ENCODE measurements around the gene PCBP3.

Gene PCBP3

DNA sequence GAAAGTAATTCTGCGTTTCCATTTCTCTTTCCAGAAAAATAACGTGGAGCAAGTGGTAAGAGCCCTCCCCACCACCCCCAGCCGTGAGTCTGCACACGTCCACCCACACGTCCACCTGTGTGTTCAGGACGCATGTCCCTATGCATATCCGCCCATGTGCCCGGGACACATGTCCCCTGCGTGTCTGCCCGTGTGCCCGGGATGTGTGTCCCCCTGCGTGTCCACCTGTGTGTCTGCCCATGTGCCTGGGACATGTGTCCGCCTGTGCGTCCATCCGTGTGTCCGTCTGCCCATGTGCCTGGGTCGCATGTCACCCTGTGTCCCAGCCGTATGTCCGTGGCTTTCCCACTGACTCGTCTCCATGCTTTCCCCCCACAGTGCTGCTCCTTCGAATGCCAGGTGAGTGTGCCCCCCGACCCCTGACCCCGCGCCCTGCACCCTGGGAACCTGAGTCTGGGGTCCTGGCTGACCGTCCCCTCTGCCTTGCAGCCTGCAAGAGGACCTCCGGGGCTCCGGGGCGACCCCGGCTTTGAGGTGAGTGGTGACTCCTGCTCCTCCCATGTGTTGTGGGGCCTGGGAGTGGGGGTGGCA is 343.7 kb downstream of the PCBP3 start:
- Histone ChIP-seq H2AFZ (ENCODE audit: low read length) (no peak overlapping the region), H4K20me1 (ENCODE audit: insufficient read depth, low read length) (no peaks in the 10 kb centered on the region), H3K9me3 (replicated peaks; ENCODE audit: insufficient read depth, low read length) (no peaks in the 10 kb centered on the region), H3K9me2 (replicated peaks; ENCODE audit: insufficient read depth, low read length) (no peaks in the 10 kb centered on the region), H3K27ac (ENCODE audit: low read length) (no peak overlapping the region), H3K4me2 (ENCODE audit: low read depth, low read length) (no peak overlapping the region), H3K4me3 (ENCODE audit: low read length) (no peak overlapping the region), H3K9ac (ENCODE audit: low read length) (no peak overlapping the region), H3F3A (ENCODE audit: insufficient read depth, low read length) (no peaks in the 10 kb centered on the region), H3K27me3 (replicated peaks; ENCODE audit: insufficient read depth, low read length) (peaks cover 75% of the 10 kb centered on the region), H3K4me1 (ENCODE audit: low read length) (no peaks in the 10 kb centered on the region), H3K79me2 (ENCODE audit: low read length) (no peaks in the 10 kb centered on the region), H3K36me3 (replicated peaks; ENCODE audit: insufficient read depth, low read length) (no peaks in the 10 kb centered on the region)
- no peak for TF ChIP-seq EZH2phosphoT487 (IDR thresholded peaks at IDR 0.05; ENCODE audit: low read length)
- no peak for TF ChIP-seq EZH2 (optimal IDR thresholded peaks at IDR 0.05; ENCODE audit: low read depth, low read length)
- TF ChIP-seq, protein P1, sequence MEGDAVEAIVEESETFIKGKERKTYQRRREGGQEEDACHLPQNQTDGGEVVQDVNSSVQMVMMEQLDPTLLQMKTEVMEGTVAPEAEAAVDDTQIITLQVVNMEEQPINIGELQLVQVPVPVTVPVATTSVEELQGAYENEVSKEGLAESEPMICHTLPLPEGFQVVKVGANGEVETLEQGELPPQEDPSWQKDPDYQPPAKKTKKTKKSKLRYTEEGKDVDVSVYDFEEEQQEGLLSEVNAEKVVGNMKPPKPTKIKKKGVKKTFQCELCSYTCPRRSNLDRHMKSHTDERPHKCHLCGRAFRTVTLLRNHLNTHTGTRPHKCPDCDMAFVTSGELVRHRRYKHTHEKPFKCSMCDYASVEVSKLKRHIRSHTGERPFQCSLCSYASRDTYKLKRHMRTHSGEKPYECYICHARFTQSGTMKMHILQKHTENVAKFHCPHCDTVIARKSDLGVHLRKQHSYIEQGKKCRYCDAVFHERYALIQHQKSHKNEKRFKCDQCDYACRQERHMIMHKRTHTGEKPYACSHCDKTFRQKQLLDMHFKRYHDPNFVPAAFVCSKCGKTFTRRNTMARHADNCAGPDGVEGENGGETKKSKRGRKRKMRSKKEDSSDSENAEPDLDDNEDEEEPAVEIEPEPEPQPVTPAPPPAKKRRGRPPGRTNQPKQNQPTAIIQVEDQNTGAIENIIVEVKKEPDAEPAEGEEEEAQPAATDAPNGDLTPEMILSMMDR (IDR thresholded peaks at IDR 0.05; ENCODE audit: low read length): no peak
- DNase-seq: no peak

DNA sequence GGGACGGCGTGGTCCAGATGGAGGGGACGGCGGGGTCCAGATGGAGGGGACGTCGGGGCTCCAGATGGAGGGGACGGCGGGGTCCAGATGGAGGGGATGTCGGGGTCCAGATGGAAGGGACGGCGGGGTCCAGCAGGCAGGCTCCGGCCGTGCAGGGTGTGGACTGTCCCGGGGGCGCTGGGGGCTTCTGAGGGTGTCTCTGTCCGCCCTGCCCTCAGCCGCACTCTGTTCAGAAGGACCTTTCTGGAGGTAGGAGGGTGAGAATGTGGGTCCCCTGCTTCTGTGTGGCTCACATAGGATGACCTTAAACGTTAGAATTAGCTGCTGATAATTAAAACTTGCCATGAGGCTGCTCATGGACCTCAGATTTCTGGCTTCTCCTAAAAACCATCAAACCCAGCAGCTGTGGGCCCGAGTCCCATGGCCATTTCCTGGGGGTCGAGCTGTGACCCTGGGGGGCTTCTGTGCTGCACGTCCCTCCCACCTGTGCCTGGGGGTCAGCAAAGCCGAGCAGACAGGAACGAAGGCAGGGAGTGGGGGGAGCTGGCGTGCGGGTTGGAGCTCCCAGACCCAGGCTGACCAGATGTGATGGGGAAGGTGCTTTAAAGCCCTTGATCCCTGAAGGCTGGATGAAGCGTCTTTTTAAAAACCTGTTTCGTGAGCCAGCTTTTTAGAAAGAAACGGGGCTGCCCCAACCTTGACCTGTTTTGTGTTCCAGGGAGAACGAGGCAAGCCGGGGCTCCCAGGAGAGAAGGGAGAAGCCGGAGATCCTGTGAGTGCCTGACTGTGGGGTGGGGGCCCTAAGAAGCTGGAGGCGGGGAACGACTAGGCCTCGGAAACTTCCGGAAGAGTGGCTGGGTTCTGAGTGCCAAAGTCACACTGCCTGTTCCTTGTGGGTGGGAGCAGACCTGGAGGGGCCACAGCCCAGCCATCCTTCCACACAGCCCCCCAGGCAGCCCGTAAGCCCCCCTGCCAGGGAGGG is 345.1 kb downstream of the PCBP3 start:
- Histone ChIP-seq H3K9ac (ENCODE audit: low read length) (no peak overlapping the region), H3K9me3 (replicated peaks; ENCODE audit: insufficient read depth, low read length) (no peaks in the 10 kb centered on the region), H3K27ac (ENCODE audit: low read length) (no peak overlapping the region), H3K36me3 (replicated peaks; ENCODE audit: insufficient read depth, low read length) (no peaks in the 10 kb centered on the region), H3K9me2 (replicated peaks; ENCODE audit: insufficient read depth, low read length) (no peaks in the 10 kb centered on the region), H4K20me1 (ENCODE audit: insufficient read depth, low read length) (no peaks in the 10 kb centered on the region), H3K4me2 (ENCODE audit: low read depth, low read length) (no peak overlapping the region), H3K4me1 (ENCODE audit: low read length) (no peaks in the 10 kb centered on the region), H3K27me3 (replicated peaks; ENCODE audit: insufficient read depth, low read length) (peaks cover 85% of the 10 kb centered on the region), H3F3A (ENCODE audit: insufficient read depth, low read length) (no peaks in the 10 kb centered on the region), H3K79me2 (ENCODE audit: low read length) (no peaks in the 10 kb centered on the region), H2AFZ (ENCODE audit: low read length) (no peak overlapping the region), H3K4me3 (ENCODE audit: low read length) (no peak overlapping the region)
- TF ChIP-seq EZH2phosphoT487 (IDR thresholded peaks at IDR 0.05; ENCODE audit: low read length) (no peak), EZH2 (optimal IDR thresholded peaks at IDR 0.05; ENCODE audit: low read depth, low read length) (no peak)
- TF ChIP-seq, protein P1 (IDR thresholded peaks at IDR 0.05; ENCODE audit: low read length): no peak
- DNase-seq: no peak

DNA sequence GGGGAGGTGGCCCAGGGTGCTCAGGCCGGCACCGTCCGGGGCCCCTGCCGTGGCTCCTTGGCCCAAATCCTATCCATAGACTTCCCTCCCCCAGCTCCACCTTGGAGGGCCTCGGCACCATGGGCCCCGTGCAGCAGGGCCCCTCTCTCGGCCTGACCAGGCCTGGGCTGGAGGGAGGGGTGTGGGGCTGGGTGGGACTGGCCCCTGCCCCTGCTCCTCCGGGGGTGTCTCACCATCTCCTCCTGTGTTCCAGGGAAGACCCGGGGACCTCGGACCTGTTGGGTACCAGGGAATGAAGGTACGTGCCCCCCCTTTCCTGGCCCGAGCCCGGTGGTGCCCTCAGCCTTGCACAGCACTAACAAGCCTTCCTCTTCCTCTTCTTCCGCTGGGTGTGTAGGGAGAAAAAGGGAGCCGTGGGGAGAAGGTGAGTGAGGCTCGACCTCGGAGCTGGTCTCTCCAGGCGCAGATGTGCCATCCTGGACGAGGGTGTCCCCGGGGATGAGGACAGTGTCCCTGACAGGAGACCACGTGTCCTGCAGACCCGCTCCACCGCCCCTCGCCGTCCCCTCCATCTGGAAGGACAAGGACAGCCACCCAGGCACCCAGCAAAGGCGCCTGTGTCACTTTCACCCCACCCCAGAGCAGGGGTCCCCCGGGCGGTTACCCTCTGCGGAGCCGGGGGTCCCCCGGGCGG is 346.0 kb downstream of the PCBP3 start:
- Histone ChIP-seq H3K27ac (ENCODE audit: low read length) (no peak overlapping the region), H3K79me2 (ENCODE audit: low read length) (no peaks in the 10 kb centered on the region), H3K4me3 (ENCODE audit: low read length) (no peak overlapping the region), H3K9me3 (replicated peaks; ENCODE audit: insufficient read depth, low read length) (no peaks in the 10 kb centered on the region), H3K9ac (ENCODE audit: low read length) (no peak overlapping the region), H3K9me2 (replicated peaks; ENCODE audit: insufficient read depth, low read length) (no peaks in the 10 kb centered on the region), H3K36me3 (replicated peaks; ENCODE audit: insufficient read depth, low read length) (no peaks in the 10 kb centered on the region), H4K20me1 (ENCODE audit: insufficient read depth, low read length) (no peaks in the 10 kb centered on the region), H3K4me1 (ENCODE audit: low read length) (no peaks in the 10 kb centered on the region), H3K4me2 (ENCODE audit: low read depth, low read length) (no peak overlapping the region), H3F3A (ENCODE audit: insufficient read depth, low read length) (no peaks in the 10 kb centered on the region), H2AFZ (ENCODE audit: low read length) (no peak overlapping the region), H3K27me3 (replicated peaks; ENCODE audit: insufficient read depth, low read length) (peaks cover 91% of the 10 kb centered on the region)
- no peak for DNase-seq
- TF ChIP-seq EZH2phosphoT487 (IDR thresholded peaks at IDR 0.05; ENCODE audit: low read length) (no peak), EZH2 (optimal IDR thresholded peaks at IDR 0.05; ENCODE audit: low read depth, low read length) (no peak)
- TF ChIP-seq, protein P1 (IDR thresholded peaks at IDR 0.05; ENCODE audit: low read length): no peak

All from MM.1S (cell line).